SKM-1 treated with dmso at 0.1 percent for 144 hours (cell line): Measurements from ENCODE around the gene TMEM272.
A peak's percentile ranks its signal among the peaks of the same experiment; 100 is the strongest.

Source experiments
- DNase-seq: peaks from one replicate; lab custom pipeline; 2025; ENCODE audit not compliant: unreplicated experiment; lab: John Stamatoyannopoulos, UW

TMEM272 gene

GRCh38 chr13:51856027-51856736, 11.2 kb upstream of the TMEM272 start:
- no peak for DNase-seq

DNA sequence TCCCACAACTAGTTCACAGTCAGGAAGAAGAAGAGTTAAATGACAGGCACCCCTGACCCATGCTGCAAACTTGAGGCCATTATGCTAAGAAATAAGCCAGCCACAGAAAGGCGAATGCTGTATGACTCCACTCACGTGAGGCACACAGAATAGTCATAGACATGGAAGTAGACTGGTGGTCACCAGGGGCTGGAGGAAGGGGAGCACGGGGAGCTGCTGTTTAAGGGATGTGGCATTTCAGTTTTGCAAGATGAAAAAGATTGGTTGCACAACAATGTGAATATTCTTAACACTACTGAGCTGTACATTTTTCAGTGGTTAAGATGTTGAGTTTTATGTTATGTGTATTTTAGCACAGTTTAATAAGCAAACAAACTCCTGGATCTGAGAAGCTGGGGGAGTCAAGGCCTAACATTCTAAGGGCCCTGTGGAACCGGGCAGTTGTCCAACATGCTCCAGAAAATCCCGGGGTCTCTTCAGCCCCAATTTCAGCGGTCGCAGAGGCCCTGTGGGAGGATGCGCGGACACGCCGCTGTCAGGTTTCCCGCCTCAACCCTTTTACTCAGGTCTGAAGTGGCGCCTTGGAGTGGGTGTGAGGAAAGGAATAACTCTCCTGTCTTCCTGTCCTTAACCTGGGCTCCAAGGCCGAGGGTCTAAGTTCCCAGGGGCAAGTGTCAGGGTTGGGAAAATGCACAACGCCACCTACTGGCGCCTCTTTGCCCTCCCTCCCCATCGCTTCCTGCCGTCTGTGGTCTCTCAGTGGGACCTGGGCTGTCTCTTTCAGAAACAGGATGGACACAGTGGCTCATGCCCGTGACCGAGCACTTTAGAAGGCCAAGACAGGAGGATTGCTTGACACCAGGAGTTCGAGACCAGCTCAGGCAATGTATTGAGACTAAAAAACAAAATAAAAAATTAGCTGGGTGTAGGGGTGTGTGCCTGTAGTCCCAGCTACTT, 4.4 kb upstream of the TMEM272 start:
- DNase-seq, result peak; percentile 23

GRCh38 chr13:51848674-51849073, 3.7 kb upstream of the TMEM272 start:
- no peak for DNase-seq

- DNase-seq, result no peak
These were observed 1.8 kb upstream of the TMEM272 start for GRCh38 chr13:51846756-51847155.

GRCh38 chr13:51845574-51846318, 769 bp upstream of the TMEM272 start:
- no peak for DNase-seq

DNA sequence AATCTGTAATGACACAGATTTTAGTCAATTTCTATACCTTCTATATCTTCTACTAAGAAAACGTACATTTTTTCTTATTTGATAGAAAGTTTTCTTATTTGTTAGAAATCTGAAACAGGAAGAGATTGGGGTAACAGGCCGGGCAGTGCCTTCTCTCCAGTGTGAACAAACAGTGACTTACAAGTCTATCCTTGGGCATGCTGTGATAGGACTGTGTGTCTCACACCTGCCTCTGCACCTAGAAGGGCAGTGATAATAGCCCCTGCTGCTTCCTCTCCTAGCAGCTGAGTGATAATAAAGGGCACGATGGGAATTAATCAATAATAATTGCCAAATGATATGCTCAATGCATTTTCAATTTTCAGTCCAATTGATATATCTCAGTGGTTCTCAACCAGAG, 1.4 kb downstream of the TMEM272 start:
- no peak for DNase-seq

- DNase-seq, result no peak
These were observed 3.2 kb downstream of the TMEM272 start for GRCh38 chr13:51841732-51842131.

DNA sequence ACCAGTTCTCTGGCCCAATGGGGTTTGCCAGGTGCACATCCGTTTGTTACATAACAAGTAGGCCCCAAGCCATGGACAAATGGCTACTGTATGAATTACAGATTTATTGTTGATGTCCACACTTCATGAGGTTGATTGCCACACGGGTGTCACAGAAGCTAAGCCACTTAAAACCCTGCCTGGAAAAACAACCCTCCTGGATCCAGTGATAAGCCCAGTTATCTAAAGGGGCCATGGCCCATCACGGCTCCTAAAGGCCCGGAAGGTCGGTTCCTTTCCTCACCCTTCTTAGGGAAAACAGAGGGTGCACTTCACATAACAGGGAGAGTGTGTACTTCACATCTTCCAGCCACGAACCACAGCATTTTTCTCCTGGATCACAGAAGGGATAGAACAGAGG, 4.1 kb downstream of the TMEM272 start:
- no peak for DNase-seq

DNA sequence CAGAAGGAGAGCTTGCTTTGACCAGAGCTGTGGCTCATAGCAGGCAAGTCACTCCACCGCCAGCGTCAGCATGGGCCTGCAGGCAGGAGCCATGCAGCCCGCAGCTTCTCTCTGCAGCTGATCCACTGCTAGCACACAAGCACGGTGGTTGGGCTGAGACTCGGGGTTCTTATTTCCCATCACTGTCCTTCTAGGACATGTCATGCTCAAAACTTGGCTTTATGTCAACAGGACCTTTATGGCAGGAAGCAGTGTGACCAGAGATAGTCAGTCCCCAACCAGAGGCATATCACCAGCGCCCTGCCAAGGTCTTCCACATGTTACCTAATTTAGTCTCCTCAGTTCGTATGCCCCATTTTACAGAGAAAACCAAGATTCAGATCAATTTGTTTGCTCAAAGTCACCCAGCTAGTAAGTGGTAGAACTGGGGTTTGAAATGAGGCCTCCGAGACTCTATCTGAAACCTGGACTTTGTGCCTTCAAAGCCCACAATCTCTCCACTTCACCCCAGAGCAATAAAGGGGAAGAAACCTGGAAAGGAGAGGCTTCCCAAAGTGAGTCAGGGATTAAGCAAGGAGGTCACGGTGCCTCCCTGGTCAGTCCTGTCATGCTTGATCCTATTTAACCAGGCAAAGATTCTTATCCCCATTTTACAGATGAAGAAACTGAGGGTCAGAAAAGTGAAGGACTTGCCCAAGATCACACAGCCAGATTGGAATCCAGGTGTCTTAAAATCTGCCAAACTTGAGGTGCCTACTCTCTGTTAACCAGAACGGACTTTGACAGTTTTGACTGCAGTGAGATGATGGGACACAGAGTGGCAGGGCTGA, 5.1 kb downstream of the TMEM272 start:
- DNase-seq, result no peak

GRCh38 chr13:51838240-51838846, 6.6 kb downstream of the TMEM272 start:
- DNase-seq, result no peak

DNA sequence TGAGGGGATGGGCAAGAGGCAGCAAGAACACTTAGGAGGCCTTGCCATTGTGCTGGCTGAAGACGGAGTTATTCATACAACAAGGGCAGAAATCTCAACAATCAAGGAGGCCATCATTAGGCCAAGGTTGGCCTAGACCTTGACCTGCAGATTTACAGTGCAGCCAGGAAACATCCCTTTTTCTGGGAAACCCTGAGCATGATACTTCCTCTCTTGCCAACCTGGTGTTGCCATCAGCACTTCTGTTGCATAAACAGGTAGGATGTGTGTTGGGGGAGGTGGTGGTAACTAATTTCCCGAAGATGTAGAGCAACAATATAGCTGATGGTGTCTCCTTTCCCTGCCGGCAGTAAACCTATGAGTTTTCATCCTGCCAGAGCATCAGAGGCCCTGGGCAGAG, 8.0 kb downstream of the TMEM272 start:
- no peak for DNase-seq

- no peak for DNase-seq
These were observed 10.3 kb downstream of the TMEM272 start for GRCh38 chr13:51834581-51835171.

- no peak for DNase-seq
These were observed 11.0 kb downstream of the TMEM272 start for GRCh38 chr13:51833980-51834379.

DNA sequence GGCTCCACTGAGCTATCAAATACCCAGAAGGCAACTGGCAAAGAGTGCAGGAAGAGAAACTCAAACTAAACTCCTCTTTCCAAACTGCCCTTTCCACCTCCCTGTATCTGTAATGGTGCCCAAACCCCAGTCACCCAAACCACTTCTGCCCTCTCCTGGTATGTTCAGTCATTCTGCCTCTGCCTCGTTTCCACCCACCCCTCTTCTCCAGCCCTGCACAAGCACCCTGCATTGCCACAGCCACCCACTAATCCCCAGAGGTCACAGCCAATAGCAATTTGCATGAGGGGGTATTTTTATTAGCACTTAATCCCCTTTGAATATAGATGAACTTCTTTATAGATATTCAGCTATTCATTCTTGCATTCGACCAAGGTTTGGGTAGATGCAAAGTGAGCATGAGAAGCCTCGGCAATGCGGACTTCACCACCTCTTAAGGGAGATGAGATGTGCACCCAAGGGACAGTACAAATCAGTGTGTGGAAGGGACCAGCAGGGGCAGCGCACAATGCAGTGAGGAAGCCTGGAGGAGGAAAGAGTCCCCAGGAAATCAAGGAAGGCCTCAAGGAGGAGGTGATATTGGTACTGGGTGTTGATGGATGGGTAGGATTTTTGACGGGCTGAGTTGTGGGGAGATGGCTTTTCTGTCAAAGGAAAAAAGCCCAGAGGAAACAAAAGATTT, 12.4 kb downstream of the TMEM272 start:
- DNase-seq, result peak; percentile 63

GRCh38 chr13:51831519-51831918, 13.5 kb downstream of the TMEM272 start:
- DNase-seq, result no peak

- no peak for DNase-seq
These were observed 15.4 kb downstream of the TMEM272 start for GRCh38 chr13:51829568-51829899.

GRCh38 chr13:51828730-51829567, 16.0 kb downstream of the TMEM272 start:
- DNase-seq, result no peak

- peak; percentile 82 for DNase-seq
These were observed 17.7 kb downstream of the TMEM272 start for GRCh38 chr13:51827254-51827653.
